Tibial artery (tissue), 4 donors: ENCODE measurements around the gene MGLL.
A peak's percentile ranks its signal among the peaks of the same experiment; 100 is the strongest.

ENCODE experiments used
- DNase-seq, 2 donors: peaks; one replicate each; pipeline ENCODE4 v3.0.0-alpha.2; 2019
- H3K27ac ChIP-seq, 2 donors: fragments of 200-600 bp; sonication (generic) in 1 of 2; 1 replicate in 1 of 2; 2 replicates in 1 of 2; pipeline ENCODE4 v1.5.1; 2018 to 2019; ENCODE audit warnings: mild to moderate bottlenecking in 1 of 2
- H3K27me3 ChIP-seq, 2 donors: fragments of 200-600 bp; sonication (generic) in 1 of 2; one replicate each; pipeline versions ENCODE4 v1.5.1 to v1.6.0; 2016 to 2019
- H3K36me3 ChIP-seq, 3 donors: fragments of 200-600 bp; sonication (generic) in 2 of 3; one replicate each; pipeline ENCODE4 v1.5.1; 2016 to 2019; ENCODE audit warnings: mild to moderate bottlenecking in 2 of 3
- H3K4me1 ChIP-seq, 4 donors: fragments of 200-600 bp; sonication (generic) in 2 of 4; 1 replicate in 3 of 4; 2 replicates in 1 of 4; pipeline ENCODE4 v1.5.1; 2016 to 2019
- H3K4me3 ChIP-seq, 2 donors: fragments of 200-600 bp; sonication (generic) in 1 of 2; 1 replicate in 1 of 2; 2 replicates in 1 of 2; pipeline ENCODE4 v1.5.1; 2018 to 2019; ENCODE audit warnings: mild to moderate bottlenecking in 2 of 2
- H3K9me3 ChIP-seq, 3 donors: fragments of 200-600 bp; sonication (generic) in 1 of 3; one replicate each; pipeline ENCODE4 v1.5.1; 2016 to 2019
- intact Hi-C: fragments of 100-400 bp; cut with DNase I; formaldehyde crosslinking; loops from one replicate; pipeline ENCODE4 v1.15.0; 2023; ENCODE audit warnings: low total_unique reads
- TF ChIP-seq, protein P1 (sequence below), 2 experiments: fragments of 200-600 bp in 1 of 2; fragments of 450-650 bp in 1 of 2; IDR thresholded peaks; one replicate each; pipeline ENCODE4 v1.5.1; 2017 to 2019; ENCODE audit warnings: antibody characterized with exemption in 2 of 2, mild to moderate bottlenecking in 1 of 2, moderate library complexity in 1 of 2

MGLL gene

DNA sequence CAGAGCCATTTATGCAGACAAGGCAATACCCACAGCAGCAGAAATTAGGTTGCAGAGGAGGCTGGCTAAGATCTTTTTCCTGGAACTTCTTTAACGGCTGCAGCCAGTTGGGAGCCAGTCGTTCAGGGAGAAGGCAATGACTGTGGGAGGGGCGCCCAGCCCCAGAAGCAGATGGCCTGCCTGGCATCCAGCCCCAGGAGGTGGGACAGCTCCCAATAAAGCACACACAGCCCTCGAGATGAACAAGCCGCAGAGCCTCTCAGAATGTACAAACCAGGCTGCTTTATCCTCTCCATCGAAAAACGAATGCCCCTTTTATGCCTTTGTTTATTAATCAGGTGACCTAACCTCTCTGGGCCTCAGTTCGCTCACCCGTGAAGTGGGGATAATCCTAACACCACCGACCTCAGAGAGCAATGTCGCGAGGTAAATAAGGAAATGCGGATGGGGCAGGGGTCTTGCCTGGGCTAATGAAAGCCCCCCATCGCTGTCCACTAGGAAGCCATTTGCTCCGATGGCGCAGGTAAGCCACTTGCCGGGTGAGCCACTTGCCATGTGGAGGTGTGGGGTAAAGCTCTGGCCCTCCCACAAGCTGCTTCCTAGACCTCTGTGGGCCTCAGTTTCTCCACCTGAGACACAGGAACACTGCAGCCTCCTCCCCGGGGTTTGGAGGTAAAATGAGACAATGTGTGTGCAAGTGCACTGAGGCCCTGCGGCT lies 35.8 kb downstream of the MGLL start:
- no peaks in the 10 kb centered on the region for H3K36me3 ChIP-seq
- intact Hi-C loops: no loop called here
- H3K4me1 ChIP-seq: peaks cover 0 to 76% (median 58%) of the 10 kb centered on the region in 4 donors
- no peaks in the 10 kb centered on the region for H3K27me3 ChIP-seq
- no peaks in the 10 kb centered on the region for H3K9me3 ChIP-seq
- peak overlapping the region; percentile 79 to 82 for H3K27ac ChIP-seq
- DNase-seq: peak; percentile 70 to 83
- TF ChIP-seq, protein P1, sequence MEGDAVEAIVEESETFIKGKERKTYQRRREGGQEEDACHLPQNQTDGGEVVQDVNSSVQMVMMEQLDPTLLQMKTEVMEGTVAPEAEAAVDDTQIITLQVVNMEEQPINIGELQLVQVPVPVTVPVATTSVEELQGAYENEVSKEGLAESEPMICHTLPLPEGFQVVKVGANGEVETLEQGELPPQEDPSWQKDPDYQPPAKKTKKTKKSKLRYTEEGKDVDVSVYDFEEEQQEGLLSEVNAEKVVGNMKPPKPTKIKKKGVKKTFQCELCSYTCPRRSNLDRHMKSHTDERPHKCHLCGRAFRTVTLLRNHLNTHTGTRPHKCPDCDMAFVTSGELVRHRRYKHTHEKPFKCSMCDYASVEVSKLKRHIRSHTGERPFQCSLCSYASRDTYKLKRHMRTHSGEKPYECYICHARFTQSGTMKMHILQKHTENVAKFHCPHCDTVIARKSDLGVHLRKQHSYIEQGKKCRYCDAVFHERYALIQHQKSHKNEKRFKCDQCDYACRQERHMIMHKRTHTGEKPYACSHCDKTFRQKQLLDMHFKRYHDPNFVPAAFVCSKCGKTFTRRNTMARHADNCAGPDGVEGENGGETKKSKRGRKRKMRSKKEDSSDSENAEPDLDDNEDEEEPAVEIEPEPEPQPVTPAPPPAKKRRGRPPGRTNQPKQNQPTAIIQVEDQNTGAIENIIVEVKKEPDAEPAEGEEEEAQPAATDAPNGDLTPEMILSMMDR (IDR thresholded peaks at IDR 0.05): no peak
- H3K4me3 ChIP-seq: no peak overlapping the region

DNA sequence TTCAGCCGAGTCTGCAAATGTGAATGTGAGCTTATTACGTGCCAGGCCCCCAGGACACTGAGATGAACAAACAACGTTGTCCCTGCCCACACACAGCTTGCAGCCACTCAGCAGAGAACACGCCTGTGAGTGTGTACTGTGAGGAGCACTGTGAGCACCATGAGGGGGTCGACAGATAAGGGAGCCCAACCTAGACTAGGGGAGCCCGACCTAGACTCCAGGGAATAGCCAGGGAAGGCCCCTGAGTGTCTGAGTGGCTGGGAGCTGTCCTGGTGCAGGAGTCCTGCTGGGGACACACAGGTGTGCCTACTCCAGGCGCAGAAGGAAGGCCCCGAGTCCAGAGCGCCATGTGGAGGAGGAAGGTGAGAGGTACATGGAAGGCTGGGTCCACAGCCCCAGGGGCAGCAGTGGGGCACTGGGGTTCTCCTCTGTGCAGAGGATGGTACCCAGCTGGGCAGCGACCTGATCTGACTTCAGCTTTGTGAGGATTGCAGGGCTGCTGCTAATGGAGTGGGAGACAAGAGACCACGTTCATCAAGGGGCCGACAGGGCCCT lies 36.5 kb downstream of the MGLL start:
- DNase-seq: no peak
- intact Hi-C loops: no loop called here
- H3K4me3 ChIP-seq: no peak overlapping the region
- no peaks in the 10 kb centered on the region for H3K9me3 ChIP-seq
- no peaks in the 10 kb centered on the region for H3K27me3 ChIP-seq
- TF ChIP-seq, protein P1 (IDR thresholded peaks at IDR 0.05): no peak
- peaks cover 0 to 76% (median 58%) of the 10 kb centered on the region in 4 donors for H3K4me1 ChIP-seq
- H3K27ac ChIP-seq: peak overlapping the region in 1 of 2 donors; percentile 79
- H3K36me3 ChIP-seq: no peaks in the 10 kb centered on the region

DNA sequence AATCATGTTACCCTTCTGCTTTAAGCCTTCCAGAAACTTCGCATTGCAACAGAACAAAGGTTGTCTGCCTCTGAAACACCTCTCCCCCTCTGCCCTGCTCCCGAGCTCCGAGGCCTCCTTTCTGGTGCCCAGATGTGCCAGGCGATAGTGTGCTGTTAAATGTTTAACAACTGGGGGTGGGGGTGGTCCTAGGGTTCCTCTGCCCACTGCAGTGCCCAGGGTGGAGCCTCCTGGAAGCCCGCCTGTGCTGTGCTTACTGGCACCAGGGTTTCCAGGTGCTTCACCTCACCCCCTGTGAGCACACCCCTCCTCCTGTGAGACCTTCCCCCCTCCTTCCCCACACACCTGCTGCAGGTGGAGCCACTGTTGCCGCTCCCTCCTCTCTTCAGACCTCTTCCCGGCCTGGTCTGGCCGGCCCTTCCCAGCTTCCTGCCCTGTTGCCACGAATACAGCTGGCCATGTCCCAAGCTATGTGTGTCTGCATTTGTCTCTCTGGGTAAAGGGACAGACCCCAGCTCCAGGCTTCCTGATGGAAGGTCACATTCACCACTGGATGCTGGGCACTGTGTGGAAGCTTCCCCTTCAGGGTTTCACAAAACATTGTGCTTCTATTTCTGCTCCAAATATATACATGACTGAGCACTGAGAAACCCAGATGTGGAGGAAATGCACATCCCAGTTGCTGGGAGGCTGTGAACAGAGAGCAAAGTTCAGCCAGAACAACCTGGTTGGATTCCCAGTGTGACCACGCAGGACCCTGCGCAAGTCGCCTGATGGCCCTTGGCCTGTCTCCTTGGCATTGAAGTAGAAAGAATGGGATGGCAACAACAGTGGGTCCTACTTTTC lies 37.2 kb downstream of the MGLL start:
- no peaks in the 10 kb centered on the region for H3K36me3 ChIP-seq
- H3K27me3 ChIP-seq: no peaks in the 10 kb centered on the region
- peaks cover 0 to 78% (median 61%) of the 10 kb centered on the region in 4 donors for H3K4me1 ChIP-seq
- H3K9me3 ChIP-seq: no peaks in the 10 kb centered on the region
- peak overlapping the region in 1 of 2 donors; percentile 79 for H3K27ac ChIP-seq
- no peak overlapping the region for H3K4me3 ChIP-seq
- TF ChIP-seq, protein P1 (IDR thresholded peaks at IDR 0.05): no peak
- DNase-seq: no peak
- intact Hi-C loops: no loop called here

DNA sequence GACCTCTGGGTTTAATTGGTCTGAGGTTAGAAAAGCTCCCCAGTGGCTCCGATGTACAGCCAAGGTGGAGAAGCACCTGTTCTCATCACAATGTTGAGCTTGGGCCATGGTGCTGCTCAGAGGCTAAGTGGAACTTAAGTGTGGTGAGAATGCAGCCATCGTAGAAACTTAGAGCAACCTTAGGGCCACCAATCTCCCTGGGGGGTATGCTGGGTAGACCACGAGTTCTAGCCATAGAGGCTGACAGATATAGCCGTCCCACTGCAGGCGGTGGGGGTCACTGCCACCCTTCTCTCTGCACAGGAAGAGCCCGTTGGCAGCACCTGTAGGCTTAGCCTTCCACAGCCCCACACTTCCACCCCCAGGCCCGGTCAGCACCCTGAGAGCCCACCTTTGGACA lies 38.0 kb downstream of the MGLL start:
- no peak for DNase-seq
- TF ChIP-seq, protein P1 (IDR thresholded peaks at IDR 0.05): no peak
- peaks cover 0 to 78% (median 62%) of the 10 kb centered on the region in 4 donors for H3K4me1 ChIP-seq
- H3K36me3 ChIP-seq: no peaks in the 10 kb centered on the region
- peak overlapping the region; percentile 30 to 79 for H3K27ac ChIP-seq
- H3K4me3 ChIP-seq: no peak overlapping the region
- H3K9me3 ChIP-seq: no peaks in the 10 kb centered on the region
- H3K27me3 ChIP-seq: no peaks in the 10 kb centered on the region
- intact Hi-C loops: no loop called here

DNA sequence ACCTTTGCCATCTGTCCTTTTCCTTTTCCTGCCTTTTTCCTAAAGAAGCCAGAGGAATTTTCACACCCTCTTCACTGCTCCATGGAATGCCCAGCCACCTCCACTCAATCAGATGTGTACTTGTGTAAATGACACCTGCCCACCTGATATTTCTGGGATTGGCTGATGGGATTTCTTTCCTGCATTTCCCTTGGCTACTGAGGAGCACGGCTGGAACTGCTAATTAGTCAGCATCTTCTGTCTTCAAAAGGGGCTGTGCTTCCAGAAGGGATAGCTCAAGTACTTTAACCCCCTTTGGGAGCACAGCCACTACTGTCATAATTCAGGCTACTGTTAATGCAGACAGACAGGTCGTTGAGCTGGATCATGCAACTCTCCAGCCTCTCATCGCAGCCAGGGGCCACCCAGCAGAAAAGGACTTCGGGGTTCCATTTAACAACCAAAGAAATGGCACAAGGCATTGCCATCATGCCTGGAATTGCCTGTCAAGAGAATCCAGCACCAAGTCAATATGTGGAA lies 38.6 kb downstream of the MGLL start:
- Histone ChIP-seq H3K36me3 (no peaks in the 10 kb centered on the region), H3K9me3 (no peaks in the 10 kb centered on the region), H3K4me1 (peaks cover 0 to 78% (median 62%) of the 10 kb centered on the region in 4 donors), H3K27me3 (no peaks in the 10 kb centered on the region), H3K4me3 (no peak overlapping the region), H3K27ac (peak overlapping the region; percentile 30 to 79)
- TF ChIP-seq, protein P1 (IDR thresholded peaks at IDR 0.05): no peak
- DNase-seq: peak in 1 of 2 donors; percentile 11
- intact Hi-C loops: no loop called here
